Stimulated activated CD4-positive, alpha-beta T cell treated with anti-CD3 and anti-CD28 coated beads, Interleukin-4, amount 100 ng/mL, for 4 hours (primary cell): ENCODE data around the gene TFDP2.
"Not testable (repeated sequence)": the region's sequence is repeated elsewhere in the genome, so short reads cannot be mapped to it uniquely, and the experiment has no call there.

Experiments used
- DNase-seq, 2 experiments: peaks; one replicate each; pipeline ENCODE4 v3.0.0-alpha.2; 2020

Gene TFDP2

GRCh38 chr3:142013993-142014392 is 135.4 kb downstream of the TFDP2 start:
- DNase-seq: no peak

- no peak for DNase-seq
These were observed 135.9 kb downstream of the TFDP2 start for GRCh38 chr3:142013326-142013980.

- no peak for DNase-seq
These were observed 140.3 kb downstream of the TFDP2 start for GRCh38 chr3:142009029-142009428.

GRCh38 chr3:142007710-142008399 is 141.5 kb downstream of the TFDP2 start:
- DNase-seq: no peak

- DNase-seq: not testable (repeated sequence)
These were observed 144.4 kb downstream of the TFDP2 start for GRCh38 chr3:142004957-142005356.

GRCh38 chr3:142004025-142004424 is 145.3 kb downstream of the TFDP2 start:
- no peak for DNase-seq

- no peak for DNase-seq
These were observed 146.1 kb downstream of the TFDP2 start for GRCh38 chr3:142003291-142003690.

GRCh38 chr3:142000325-142000870 is 148.9 kb downstream of the TFDP2 start:
- no peak for DNase-seq

- DNase-seq: no peak
These were observed 150.6 kb downstream of the TFDP2 start for GRCh38 chr3:141998669-141999290.

- DNase-seq: no peak
These were observed 152.9 kb downstream of the TFDP2 start for GRCh38 chr3:141996437-141996836.

- DNase-seq: no peak
These were observed 154.5 kb downstream of the TFDP2 start for GRCh38 chr3:141994856-141995255.

- DNase-seq: no peak
These were observed 156.8 kb downstream of the TFDP2 start for GRCh38 chr3:141992512-141992911.

GRCh38 chr3:141986548-141987107 is 162.7 kb downstream of the TFDP2 start:
- DNase-seq: no peak

- DNase-seq: no peak
These were observed 168.3 kb downstream of the TFDP2 start for GRCh38 chr3:141981084-141981483.

- no peak for DNase-seq
These were observed 170.2 kb downstream of the TFDP2 start for GRCh38 chr3:141979050-141979671.

GRCh38 chr3:141974777-141975176 is 174.6 kb downstream of the TFDP2 start:
- DNase-seq: not testable (repeated sequence)

- no peak for DNase-seq
These were observed 176.9 kb downstream of the TFDP2 start for GRCh38 chr3:141972399-141972798.

GRCh38 chr3:141971571-141971970 is 177.8 kb downstream of the TFDP2 start:
- no peak for DNase-seq

GRCh38 chr3:141969711-141970110 is 179.6 kb downstream of the TFDP2 start:
- DNase-seq: no peak

- no peak for DNase-seq
These were observed 183.9 kb downstream of the TFDP2 start for GRCh38 chr3:141965471-141965870.

GRCh38 chr3:141963301-141963700 is 186.0 kb downstream of the TFDP2 start:
- DNase-seq: no peak

GRCh38 chr3:141960731-141961130 is 188.6 kb downstream of the TFDP2 start:
- no peak for DNase-seq
